Measurements from ENCODE around the gene HTRA2. TPM values are rescaled to one million over a fixed set of nuclear protein-coding genes. Genes with fewer than 3 reads are reported as not detected.
"Not testable (repeated sequence)": the region's sequence is repeated elsewhere in the genome, so short reads cannot be mapped to it uniquely, and the experiment has no call there.

The HTRA2 gene
- 10 to 100 TPM; 49.2 to 51.1 TPM for total RNA-seq

DNA sequence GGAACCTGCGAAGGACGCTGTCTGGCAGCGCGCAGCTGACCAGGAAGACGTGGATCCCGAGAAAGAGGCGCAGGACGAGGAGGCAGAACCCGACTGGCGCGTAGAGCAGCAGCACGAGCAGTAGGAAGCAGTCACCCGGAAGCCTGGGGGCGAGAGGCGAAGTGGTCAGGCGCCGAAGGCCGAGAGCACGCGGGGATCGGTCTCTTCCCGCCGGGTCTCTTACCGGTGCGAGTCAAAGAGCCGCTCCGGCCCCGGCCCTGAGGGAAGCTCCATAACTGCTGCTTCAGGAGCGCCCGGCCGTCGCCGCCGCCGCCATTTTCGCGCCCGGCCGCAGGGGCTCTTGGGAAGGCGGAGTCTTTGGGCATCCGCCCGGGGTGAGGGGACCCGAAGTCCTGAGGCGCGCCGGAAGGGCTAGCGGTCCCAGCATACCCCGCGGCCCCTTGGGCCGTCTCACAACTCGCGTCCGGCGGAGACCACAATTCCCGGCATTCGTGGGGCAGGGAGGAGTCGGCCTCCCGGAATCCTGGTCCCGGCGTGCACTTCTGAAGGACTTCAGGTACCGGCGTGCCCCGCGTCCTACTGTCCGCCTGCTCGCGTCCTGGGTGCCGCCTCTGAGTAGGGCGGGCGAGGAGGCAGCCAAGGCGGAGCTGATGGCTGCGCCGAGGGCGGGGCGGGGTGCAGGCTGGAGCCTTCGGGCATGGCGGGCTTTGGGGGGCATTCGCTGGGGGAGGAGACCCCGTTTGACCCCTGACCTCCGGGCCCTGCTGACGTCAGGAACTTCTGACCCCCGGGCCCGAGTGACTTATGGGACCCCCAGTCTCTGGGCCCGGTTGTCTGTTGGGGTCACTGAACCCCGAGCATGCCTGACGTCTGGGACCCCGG lies at the start of gene HTRA2, which contains the start of gene AUP1:
Gene HTRA2 (plus strand): TSS at position 577 of the 882 bp plus-strand sequence. CDS start 74 bp downstream, at position 651.
Gene AUP1 (minus strand): TSS at position 350 of the 882 bp plus-strand sequence. CDS start 77 bp downstream, at position 273.
- ChIA-PET CTCF (interaction anchor here (0.6 to 7.1 kb wide), 11 partner anchors 10 to 138 kb away, joined by 3 to 109 read pairs (median 4); partner anchors contain the start of genes CCDC142, INO80B, MRPL53 and TTC31), POLR2A (interaction anchor here (0.6 to 6.5 kb wide), 27 partner anchors 9 to 792 kb away, joined by 3 to 66 read pairs (median 6); partner anchors contain the start of genes C2orf81, CCDC142, DOK1 and HK2)
- DNase-seq: peak; percentile 95
- no peaks in the 10 kb centered on the region for H3K27me3 Mint-ChIP-seq
- peaks cover 55% of the 10 kb centered on the region for H3K4me1 Mint-ChIP-seq
- peaks cover 60% of the 10 kb centered on the region for H3K36me3 Mint-ChIP-seq (ENCODE audit: low read depth)
- peak within 1 kb of the TSS; percentile 97 for H3K4me3 Mint-ChIP-seq
- no peaks in the 10 kb centered on the region for H3K9me3 Mint-ChIP-seq
- H3K27ac Mint-ChIP-seq: peak within 1 kb of the TSS; percentile 96

DNA sequence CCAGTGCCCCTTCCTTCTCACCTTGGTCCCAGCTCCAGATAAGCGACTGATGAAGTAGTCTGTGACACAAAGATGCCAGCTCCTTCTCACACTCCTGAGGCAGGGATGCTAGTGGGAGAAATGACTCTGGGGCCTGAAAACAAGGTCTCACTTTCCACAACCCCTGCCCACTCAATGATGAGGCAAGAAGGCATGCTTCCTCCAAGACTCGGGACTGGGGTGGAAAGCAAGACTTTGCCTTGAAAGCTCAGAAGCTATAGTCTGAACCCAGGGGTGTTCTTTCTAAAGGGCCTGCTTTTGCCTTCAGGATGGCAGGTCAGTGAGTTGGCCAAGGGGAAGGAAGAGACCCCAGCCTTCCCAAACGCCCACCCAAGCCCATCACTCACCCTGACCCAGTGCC lies 48.3 kb upstream of the HTRA2 start:
- Mint-ChIP-seq H3K27me3 (no peaks in the 10 kb centered on the region), H3K9me3 (no peaks in the 10 kb centered on the region), H3K36me3 (ENCODE audit: low read depth) (peaks cover 42% of the 10 kb centered on the region), H3K4me1 (peaks cover 49% of the 10 kb centered on the region), H3K4me3 (peak overlapping the region; percentile 99), H3K27ac (peak overlapping the region; percentile 49)
- CTCF ChIA-PET: interaction anchor here (1.5 to 8.2 kb wide), 11 partner anchors 9 to 106 kb away, joined by 5 to 107 read pairs (median 9); partner anchors contain the start of genes AUP1, C2orf81, DQX1 and HTRA2
- no peak for DNase-seq
- POLR2A ChIA-PET: interaction anchor here (0.9 to 4.7 kb wide), 15 partner anchors 9 to 106 kb away, joined by 3 to 103 read pairs (median 20); partner anchors contain the start of genes AUP1, HTRA2, INO80B and LBX2

DNA sequence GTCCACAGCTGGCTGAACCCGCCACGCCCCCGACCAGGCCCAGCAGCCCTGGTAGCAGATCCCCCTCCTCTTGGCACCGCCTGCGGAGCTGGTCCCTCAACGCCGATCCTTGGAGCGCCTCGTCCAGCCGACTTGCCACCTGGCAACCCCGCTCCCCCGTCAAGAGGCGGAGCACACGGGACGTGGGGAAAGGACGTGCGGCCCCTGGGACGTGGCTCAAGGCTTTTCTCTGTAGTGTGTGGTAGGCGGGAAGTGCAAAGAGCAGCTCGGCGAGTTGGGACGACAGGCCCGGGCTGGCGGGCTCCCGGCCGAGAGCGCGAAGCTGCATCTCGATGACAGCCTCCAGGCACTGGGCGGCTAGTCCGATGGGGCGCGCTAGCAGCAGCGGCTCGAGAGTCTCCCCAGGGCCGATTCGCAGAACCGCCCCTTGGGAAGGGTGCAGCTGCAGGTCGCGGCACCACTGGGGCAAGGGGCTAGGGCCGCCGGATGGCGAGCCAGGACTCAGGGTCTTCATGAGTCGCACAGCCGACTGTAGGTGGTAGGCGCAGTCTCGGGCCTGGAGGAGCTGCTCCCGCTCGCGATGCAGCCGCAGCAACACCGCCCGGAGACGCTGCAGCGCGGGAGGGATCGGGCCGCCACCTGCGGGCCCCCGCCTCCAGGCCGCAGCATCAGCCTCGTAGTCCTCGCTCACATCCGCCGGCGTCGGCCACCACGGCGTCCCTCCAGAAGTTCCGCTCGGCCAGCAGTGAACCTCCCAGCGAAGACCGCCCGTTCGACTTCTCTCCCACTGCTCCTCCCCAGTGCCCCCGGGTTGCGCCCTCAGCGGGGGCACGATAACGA lies 47.6 kb upstream of the HTRA2 start:
- Mint-ChIP-seq H3K9me3 (no peaks in the 10 kb centered on the region), H3K27me3 (no peaks in the 10 kb centered on the region), H3K4me3 (peak overlapping the region; percentile 99), H3K4me1 (peaks cover 51% of the 10 kb centered on the region), H3K36me3 (ENCODE audit: low read depth) (peaks cover 43% of the 10 kb centered on the region), H3K27ac (peak overlapping the region; percentile 98)
- DNase-seq: peak; percentile 62
- CTCF ChIA-PET: interaction anchor here (0.8 to 8.2 kb wide), 22 partner anchors 8 to 475 kb away, joined by 3 to 107 read pairs (median 7); partner anchors contain the start of genes AUP1, C2orf81, DQX1 and HTRA2
- POLR2A ChIA-PET: interaction anchor here (0.6 to 4.7 kb wide), 25 partner anchors 9 to 362 kb away, joined by 3 to 103 read pairs (median 9); partner anchors contain the start of genes AUP1, DOK1, DQX1 and HTRA2

DNA sequence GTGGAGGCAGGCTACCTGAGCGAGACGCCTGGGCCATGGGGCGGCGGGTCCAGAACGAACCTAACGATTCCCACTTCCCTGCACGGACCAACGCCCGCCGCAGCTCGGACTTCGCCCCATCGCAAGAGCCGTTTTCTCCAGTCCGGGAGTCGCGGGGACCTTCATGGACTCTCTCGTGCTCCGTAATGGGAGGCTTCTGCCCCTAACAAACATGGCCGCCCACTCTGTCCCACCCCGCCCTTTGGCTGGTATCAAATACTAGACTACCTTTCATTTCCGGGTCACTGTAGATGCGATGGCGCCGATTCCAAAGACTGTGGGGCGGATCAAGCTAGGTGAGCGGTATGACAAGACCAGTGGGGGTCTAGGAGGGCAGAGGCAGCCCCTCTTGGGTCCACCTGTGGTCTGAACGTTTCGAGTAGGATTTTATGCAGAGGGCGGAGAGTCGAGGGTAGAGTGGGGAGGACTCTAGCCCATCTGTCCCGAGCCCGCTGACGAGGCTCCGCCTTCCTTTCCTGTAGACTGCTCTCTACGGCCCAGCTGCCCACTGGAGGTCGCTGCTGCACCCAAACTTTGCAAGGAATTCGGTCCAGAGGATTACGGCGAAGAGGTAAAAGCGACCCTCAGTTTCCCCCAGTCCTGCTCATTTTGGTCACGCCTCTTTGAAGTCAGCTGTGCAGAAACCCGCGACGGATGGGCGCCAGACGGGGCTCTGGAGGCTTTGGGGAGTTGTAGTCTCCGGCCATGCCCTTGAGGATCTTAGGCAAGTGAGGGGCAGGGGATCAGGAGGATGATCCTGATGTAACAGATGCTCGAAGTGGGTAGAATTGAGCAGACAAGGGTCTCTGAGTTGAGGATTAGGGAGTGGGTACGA lies 46.7 kb upstream of the HTRA2 start, which contains the start of the genes CCDC142 and TTC31:
Gene CCDC142 (minus strand): TSS at position 198 of the 874 bp plus-strand sequence. CDS start 161 bp downstream, at position 37.
Gene TTC31 (plus strand): TSS at position 281 of the 874 bp plus-strand sequence. CDS start 15 bp downstream, at position 296.
- Mint-ChIP-seq H3K4me3 (peak within 1 kb of the TSS; percentile 99), H3K27ac (peak within 1 kb of the TSS; percentile 98), H3K27me3 (no peaks in the 10 kb centered on the region), H3K9me3 (no peaks in the 10 kb centered on the region), H3K4me1 (peaks cover 48% of the 10 kb centered on the region), H3K36me3 (ENCODE audit: low read depth) (peaks cover 38% of the 10 kb centered on the region)
- ChIA-PET POLR2A (interaction anchor here (0.6 to 4.7 kb wide), 24 partner anchors 10 to 361 kb away, joined by 3 to 103 read pairs (median 10); partner anchors contain the start of genes AUP1, DOK1, HTRA2 and INO80B), CTCF (interaction anchor here (0.6 to 8.2 kb wide), 23 partner anchors 8 to 475 kb away, joined by 3 to 107 read pairs (median 7); partner anchors contain the start of genes AUP1, C2orf81, DQX1 and HTRA2)
- DNase-seq: peak; percentile 94

DNA sequence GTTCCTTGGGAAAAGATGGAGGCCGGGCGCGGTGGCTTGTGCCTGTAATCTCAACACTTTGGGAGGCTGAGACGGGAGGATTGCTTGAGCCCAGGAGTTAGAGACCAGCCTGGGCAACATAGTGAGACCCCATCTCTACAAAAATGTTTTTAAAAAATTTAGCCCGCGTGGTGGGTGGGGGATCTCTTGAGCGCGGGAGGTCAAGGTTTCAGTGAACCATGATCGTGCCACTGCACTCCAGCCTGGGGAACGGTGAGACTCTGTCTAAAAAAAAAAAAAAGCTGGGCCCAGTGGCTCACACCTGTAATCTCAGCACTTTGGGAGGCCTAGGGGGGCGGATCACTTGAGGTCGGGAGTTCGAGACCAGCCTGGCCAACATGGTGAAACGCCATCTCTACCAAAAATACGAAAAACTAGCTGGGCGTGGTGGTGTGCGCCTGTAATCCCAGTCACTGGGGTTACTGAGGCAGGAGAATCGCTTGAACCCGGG lies 46.0 kb upstream of the HTRA2 start:
- POLR2A ChIA-PET: interaction anchor here (1.0 to 4.7 kb wide), 17 partner anchors 9 to 305 kb away, joined by 3 to 103 read pairs (median 16); partner anchors contain the start of genes AUP1, HTRA2, INO80B and LBX2
- peak overlapping the region; percentile 98 for H3K27ac Mint-ChIP-seq

DNA sequence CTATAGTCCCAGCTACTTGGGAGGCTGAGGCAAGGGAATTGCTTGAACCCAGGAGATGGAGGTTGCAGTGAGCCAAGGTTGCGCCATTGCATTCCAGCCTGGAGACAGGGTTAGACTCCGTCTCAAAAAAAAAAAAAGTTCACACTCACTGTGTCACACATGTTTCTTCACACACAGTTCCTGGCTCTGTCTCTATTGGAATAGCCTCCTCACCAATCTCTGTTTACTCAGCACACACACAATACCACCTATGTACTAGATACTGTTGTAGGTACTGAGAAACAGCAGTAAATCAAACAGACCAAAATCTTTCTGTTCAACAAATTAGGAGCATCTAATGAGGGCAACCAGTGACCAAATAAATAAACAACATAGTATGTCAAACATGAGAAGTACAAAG lies 43.6 kb upstream of the HTRA2 start:
- ChIA-PET CTCF (interaction anchor here (2.3 to 8.2 kb wide), 3 partner anchors 44 to 102 kb away, joined by 10 to 107 read pairs (median 90); partner anchors contain the start of genes AUP1 and HTRA2), POLR2A (no interaction called here)
- DNase-seq: no peak
- H3K9me3 Mint-ChIP-seq: no peaks in the 10 kb centered on the region
- H3K4me3 Mint-ChIP-seq: no peak overlapping the region
- no peaks in the 10 kb centered on the region for H3K27me3 Mint-ChIP-seq
- no peak overlapping the region for H3K27ac Mint-ChIP-seq
- peaks cover 32% of the 10 kb centered on the region for H3K36me3 Mint-ChIP-seq (ENCODE audit: low read depth)
- peaks cover 28% of the 10 kb centered on the region for H3K4me1 Mint-ChIP-seq

More for the DNA sequence above, 46.0 kb upstream of the HTRA2 start:
- H3K9me3 Mint-ChIP-seq, DNase-seq, H3K27me3 Mint-ChIP-seq: not testable (repeated sequence)
- H3K4me3 Mint-ChIP-seq: peak overlapping the region; percentile 99
- H3K36me3 Mint-ChIP-seq (ENCODE audit: low read depth): peaks cover 38% of the 10 kb centered on the region
- peaks cover 48% of the 10 kb centered on the region for H3K4me1 Mint-ChIP-seq
- CTCF ChIA-PET: interaction anchor here (1.2 to 8.2 kb wide), 14 partner anchors 9 to 104 kb away, joined by 3 to 107 read pairs (median 10); partner anchors contain the start of genes AUP1, DQX1, HTRA2 and INO80B

DNA sequence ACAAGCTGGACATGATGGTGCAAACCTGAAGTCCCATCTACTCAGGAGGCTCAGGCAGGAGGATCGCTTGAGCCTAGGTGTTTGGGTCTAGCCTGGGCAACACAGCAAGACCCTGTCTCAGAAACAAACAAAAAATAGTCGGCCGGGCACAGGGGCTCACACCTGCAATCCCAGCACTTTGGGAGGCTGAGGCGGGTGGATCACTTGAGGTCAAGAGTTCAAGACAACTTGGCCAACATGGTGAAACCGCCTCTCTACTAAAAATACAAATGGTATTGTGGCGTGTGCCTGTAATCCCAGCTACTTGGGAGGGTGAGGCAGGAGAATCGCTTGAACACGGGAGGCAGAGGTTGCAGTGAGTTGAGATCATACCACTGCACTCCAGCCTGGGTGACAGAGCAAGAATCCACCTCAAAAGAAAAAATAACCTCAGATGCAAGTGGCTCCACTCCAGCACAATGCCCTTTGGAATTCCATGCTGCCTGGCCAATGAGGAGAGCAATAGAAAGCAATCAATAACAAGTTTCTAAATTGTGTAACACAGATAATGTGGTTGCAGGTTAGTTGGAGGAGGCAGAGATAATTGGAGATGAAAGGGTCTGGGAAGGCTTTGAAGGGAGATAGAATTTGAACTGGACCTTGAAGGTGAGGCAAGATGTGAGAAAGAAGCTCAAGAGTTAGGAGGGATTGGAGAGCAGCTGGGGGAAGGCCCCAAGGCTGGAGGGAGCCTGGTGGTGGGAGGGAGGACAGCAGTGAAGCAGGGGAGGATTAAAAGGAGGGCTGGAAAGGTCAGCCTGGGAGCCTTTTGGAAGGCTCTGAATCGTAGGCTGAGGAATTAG lies 40.9 kb upstream of the HTRA2 start:
- H3K4me1 Mint-ChIP-seq: peaks cover 16% of the 10 kb centered on the region
- peaks cover 46% of the 10 kb centered on the region for H3K36me3 Mint-ChIP-seq (ENCODE audit: low read depth)
- no peaks in the 10 kb centered on the region for H3K9me3 Mint-ChIP-seq
- ChIA-PET CTCF (interaction anchor here (1.3 kb wide), 1 partner anchor 9 kb away, joined by 5 read pairs; no protein-coding TSS in a partner anchor), POLR2A (interaction anchor here (0.7 to 1.1 kb wide), 2 partner anchors 12 to 31 kb away, joined by 3 read pairs; partner anchors contain the start of gene WBP1)
- no peaks in the 10 kb centered on the region for H3K27me3 Mint-ChIP-seq
- DNase-seq: no peak
- no peak overlapping the region for H3K4me3 Mint-ChIP-seq
- no peak overlapping the region for H3K27ac Mint-ChIP-seq

DNA sequence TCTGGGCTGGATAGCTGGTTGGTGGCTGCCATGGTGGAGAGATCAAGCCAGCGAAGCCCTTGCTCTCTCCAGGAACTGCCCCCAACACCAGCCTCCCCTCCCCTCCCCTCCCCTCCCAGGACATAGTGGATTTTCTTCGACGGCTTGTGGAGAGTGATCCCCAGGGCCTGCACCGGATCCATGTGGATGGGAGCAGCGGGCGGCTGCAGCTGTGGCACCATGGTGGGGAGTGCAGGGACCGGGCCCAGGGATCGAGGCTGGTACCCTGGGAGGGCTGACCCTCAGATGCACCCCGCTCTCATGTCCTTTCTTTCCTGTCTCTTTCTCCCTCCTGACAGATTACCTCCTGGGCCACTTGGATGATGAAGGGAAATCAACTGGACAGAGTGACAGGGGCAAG lies 39.8 kb upstream of the HTRA2 start:
- H3K9me3 Mint-ChIP-seq: no peaks in the 10 kb centered on the region
- peaks cover 11% of the 10 kb centered on the region for H3K4me1 Mint-ChIP-seq
- POLR2A ChIA-PET: no interaction called here
- H3K36me3 Mint-ChIP-seq (ENCODE audit: low read depth): peaks cover 51% of the 10 kb centered on the region
- no peak overlapping the region for H3K4me3 Mint-ChIP-seq
- DNase-seq: no peak
- H3K27me3 Mint-ChIP-seq: no peaks in the 10 kb centered on the region
- CTCF ChIA-PET: interaction anchor here (1.3 kb wide), 1 partner anchor 8 kb away, joined by 5 read pairs; no protein-coding TSS in a partner anchor
- no peak overlapping the region for H3K27ac Mint-ChIP-seq

DNA sequence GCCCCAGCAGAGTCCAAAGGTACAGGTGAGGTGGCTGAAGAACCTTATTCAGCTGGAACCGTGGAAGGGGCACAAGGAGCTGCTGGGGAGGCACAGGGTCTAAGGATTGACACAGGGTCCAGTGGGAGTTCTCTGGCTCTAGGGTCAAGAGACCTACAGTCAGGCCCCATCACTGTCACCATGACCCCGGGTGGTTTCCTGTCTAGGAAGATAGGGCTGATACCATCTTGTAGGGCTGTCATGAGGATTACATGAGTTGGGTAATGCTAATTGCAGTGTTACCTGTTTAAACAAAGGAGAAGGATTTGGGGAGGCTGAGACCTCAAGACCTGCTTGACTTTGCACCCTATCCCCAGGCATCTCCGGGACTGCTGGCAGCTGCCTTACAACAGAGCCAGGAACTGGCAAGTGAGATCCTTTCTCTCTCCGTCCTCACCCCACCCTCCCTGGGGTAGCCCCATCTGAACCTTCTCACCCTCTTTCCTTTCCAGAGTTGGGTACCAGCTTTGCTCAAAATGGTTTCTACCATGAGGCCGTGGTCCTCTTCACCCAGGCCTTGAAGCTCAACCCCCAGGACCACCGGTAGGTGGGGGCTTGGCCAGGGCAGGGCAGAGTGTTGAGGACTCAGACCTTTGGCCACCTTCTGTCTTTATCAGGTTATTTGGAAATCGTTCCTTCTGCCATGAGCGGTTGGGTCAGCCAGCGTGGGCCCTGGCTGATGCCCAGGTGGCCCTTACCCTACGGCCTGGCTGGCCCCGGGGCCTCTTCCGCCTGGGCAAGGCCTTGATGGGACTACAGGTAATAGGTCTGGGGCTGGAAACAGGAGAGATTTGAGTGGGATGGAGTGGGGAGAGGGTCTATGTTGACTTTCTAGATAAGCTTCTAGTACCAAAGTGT lies 37.8 kb upstream of the HTRA2 start:
- no peaks in the 10 kb centered on the region for H3K9me3 Mint-ChIP-seq
- CTCF ChIA-PET: interaction anchor here (1.1 to 2.3 kb wide), 2 partner anchors 9 to 97 kb away, joined by 5 to 6 read pairs; partner anchors contain the start of genes CCDC142 and TTC31
- no peak overlapping the region for H3K27ac Mint-ChIP-seq
- peaks cover 3% of the 10 kb centered on the region for H3K4me1 Mint-ChIP-seq
- H3K27me3 Mint-ChIP-seq: no peaks in the 10 kb centered on the region
- DNase-seq: no peak
- peaks cover 44% of the 10 kb centered on the region for H3K36me3 Mint-ChIP-seq (ENCODE audit: low read depth)
- POLR2A ChIA-PET: interaction anchor here (3.3 kb wide), 1 partner anchor 9 kb away, joined by 16 read pairs; the partner anchor contains the start of genes CCDC142 and TTC31
- H3K4me3 Mint-ChIP-seq: no peak overlapping the region

Measured in activated CD4-positive, alpha-beta memory T cell treated with anti-CD3 and anti-CD28 coated beads, Interleukin-2, amount 10 ng/mL, durations not matched to agents 7 days and 5 days (primary cell).